ENCODE data around the gene RUSC2.

The RUSC2 gene, protein sequence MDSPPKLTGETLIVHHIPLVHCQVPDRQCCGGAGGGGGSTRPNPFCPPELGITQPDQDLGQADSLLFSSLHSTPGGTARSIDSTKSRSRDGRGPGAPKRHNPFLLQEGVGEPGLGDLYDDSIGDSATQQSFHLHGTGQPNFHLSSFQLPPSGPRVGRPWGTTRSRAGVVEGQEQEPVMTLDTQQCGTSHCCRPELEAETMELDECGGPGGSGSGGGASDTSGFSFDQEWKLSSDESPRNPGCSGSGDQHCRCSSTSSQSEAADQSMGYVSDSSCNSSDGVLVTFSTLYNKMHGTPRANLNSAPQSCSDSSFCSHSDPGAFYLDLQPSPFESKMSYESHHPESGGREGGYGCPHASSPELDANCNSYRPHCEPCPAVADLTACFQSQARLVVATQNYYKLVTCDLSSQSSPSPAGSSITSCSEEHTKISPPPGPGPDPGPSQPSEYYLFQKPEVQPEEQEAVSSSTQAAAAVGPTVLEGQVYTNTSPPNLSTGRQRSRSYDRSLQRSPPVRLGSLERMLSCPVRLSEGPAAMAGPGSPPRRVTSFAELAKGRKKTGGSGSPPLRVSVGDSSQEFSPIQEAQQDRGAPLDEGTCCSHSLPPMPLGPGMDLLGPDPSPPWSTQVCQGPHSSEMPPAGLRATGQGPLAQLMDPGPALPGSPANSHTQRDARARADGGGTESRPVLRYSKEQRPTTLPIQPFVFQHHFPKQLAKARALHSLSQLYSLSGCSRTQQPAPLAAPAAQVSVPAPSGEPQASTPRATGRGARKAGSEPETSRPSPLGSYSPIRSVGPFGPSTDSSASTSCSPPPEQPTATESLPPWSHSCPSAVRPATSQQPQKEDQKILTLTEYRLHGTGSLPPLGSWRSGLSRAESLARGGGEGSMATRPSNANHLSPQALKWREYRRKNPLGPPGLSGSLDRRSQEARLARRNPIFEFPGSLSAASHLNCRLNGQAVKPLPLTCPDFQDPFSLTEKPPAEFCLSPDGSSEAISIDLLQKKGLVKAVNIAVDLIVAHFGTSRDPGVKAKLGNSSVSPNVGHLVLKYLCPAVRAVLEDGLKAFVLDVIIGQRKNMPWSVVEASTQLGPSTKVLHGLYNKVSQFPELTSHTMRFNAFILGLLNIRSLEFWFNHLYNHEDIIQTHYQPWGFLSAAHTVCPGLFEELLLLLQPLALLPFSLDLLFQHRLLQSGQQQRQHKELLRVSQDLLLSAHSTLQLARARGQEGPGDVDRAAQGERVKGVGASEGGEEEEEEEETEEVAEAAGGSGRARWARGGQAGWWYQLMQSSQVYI (N-terminal part only)

GRCh38 chr9:35489313-35490154, at the start of gene RUSC2:
Gene RUSC2 (plus strand): TSS chr9:35490111. CDS start chr9:35546522, 56,411 bp downstream.
- DNase-seq (ENCODE audit: insufficient read length, low spot score) (no peak), FAIRE-seq (no peak)
- TF ChIP-seq, protein P1, sequence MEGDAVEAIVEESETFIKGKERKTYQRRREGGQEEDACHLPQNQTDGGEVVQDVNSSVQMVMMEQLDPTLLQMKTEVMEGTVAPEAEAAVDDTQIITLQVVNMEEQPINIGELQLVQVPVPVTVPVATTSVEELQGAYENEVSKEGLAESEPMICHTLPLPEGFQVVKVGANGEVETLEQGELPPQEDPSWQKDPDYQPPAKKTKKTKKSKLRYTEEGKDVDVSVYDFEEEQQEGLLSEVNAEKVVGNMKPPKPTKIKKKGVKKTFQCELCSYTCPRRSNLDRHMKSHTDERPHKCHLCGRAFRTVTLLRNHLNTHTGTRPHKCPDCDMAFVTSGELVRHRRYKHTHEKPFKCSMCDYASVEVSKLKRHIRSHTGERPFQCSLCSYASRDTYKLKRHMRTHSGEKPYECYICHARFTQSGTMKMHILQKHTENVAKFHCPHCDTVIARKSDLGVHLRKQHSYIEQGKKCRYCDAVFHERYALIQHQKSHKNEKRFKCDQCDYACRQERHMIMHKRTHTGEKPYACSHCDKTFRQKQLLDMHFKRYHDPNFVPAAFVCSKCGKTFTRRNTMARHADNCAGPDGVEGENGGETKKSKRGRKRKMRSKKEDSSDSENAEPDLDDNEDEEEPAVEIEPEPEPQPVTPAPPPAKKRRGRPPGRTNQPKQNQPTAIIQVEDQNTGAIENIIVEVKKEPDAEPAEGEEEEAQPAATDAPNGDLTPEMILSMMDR (IDR thresholded peaks at IDR 0.05; ENCODE audit: insufficient read depth, missing control alignments): peak; percentile 22

GRCh38 chr9:35446012-35446411, 43.9 kb upstream of the RUSC2 start:
- FAIRE-seq: no peak

GRCh38 chr9:35448496-35448895, 41.4 kb upstream of the RUSC2 start:
- no peak for DNase-seq (ENCODE audit: insufficient read length, low spot score)
- TF ChIP-seq, protein P1 (IDR thresholded peaks at IDR 0.05; ENCODE audit: insufficient read depth, missing control alignments): no peak
- FAIRE-seq: no peak

More at GRCh38 chr9:35446012-35446411, 43.9 kb upstream of the RUSC2 start:
- TF ChIP-seq, protein P1 (IDR thresholded peaks at IDR 0.05; ENCODE audit: insufficient read depth, missing control alignments): no peak
- DNase-seq (ENCODE audit: insufficient read length, low spot score): no peak

GRCh38 chr9:35452481-35452880, 37.4 kb upstream of the RUSC2 start:
- DNase-seq (ENCODE audit: insufficient read length, low spot score) (no peak), FAIRE-seq (no peak)
- TF ChIP-seq, protein P1 (IDR thresholded peaks at IDR 0.05; ENCODE audit: insufficient read depth, missing control alignments): no peak

- DNase-seq (ENCODE audit: insufficient read length, low spot score) (no peak), FAIRE-seq (no peak)
- TF ChIP-seq, protein P1 (IDR thresholded peaks at IDR 0.05; ENCODE audit: insufficient read depth, missing control alignments): no peak
Observed at GRCh38 chr9:35453786-35454185, 36.1 kb upstream of the RUSC2 start.
